ENCODE data around the gene MVB12B. TPM values are rescaled to one million over a fixed set of nuclear protein-coding genes. Genes with fewer than 3 reads are reported as not detected.
"Not testable (repeated sequence)": the region's sequence is repeated elsewhere in the genome, so short reads cannot be mapped to it uniquely, and the experiment has no call there.

MVB12B gene
- total RNA-seq, 1 donor, result 5.4 TPM

- Histone ChIP-seq H3K4me1 (ENCODE audit: insufficient read depth, low read length) (no peaks in the 10 kb centered on the region), H3K36me3 (ENCODE audit: insufficient read depth, low read length) (no peaks in the 10 kb centered on the region), H4K20me1 (ENCODE audit: insufficient read depth, low read length) (no peaks in the 10 kb centered on the region), H2AFZ (ENCODE audit: low read length) (no peak overlapping the region), H3K4me2 (ENCODE audit: insufficient read depth, low read length) (no peak overlapping the region), H3K27me3 (ENCODE audit: insufficient read depth, low read length) (peaks cover 4% of the 10 kb centered on the region), H3K9me3 (ENCODE audit: low read depth, low read length) (no peaks in the 10 kb centered on the region), H3K4me3 (ENCODE audit: insufficient read depth, low read length) (no peak overlapping the region), H3K79me2 (ENCODE audit: insufficient read depth, low read length) (no peaks in the 10 kb centered on the region), H3K27ac (ENCODE audit: low read depth, low read length) (no peak overlapping the region)
- no peak for TF ChIP-seq CTCF (IDR thresholded peaks at IDR 0.05; ENCODE audit: extremely low read depth, low read depth, low read length)
- peak; percentile 52 for DNase-seq (ENCODE audit: insufficient read length, low spot score, missing footprints)
These were observed 222.8 kb downstream of the MVB12B start for GRCh38 chr9:126549246-126550006.

- TF ChIP-seq CTCF (IDR thresholded peaks at IDR 0.05; ENCODE audit: extremely low read depth, low read depth, low read length), result no peak
- Histone ChIP-seq H3K4me1 (ENCODE audit: insufficient read depth, low read length) (no peaks in the 10 kb centered on the region), H3K36me3 (ENCODE audit: insufficient read depth, low read length) (no peaks in the 10 kb centered on the region), H3K27ac (ENCODE audit: low read depth, low read length) (no peak overlapping the region), H2AFZ (ENCODE audit: low read length) (no peak overlapping the region), H4K20me1 (ENCODE audit: insufficient read depth, low read length) (no peaks in the 10 kb centered on the region), H3K9me3 (ENCODE audit: low read depth, low read length) (no peaks in the 10 kb centered on the region), H3K27me3 (ENCODE audit: insufficient read depth, low read length) (peaks cover 4% of the 10 kb centered on the region), H3K79me2 (ENCODE audit: insufficient read depth, low read length) (no peaks in the 10 kb centered on the region), H3K4me3 (ENCODE audit: insufficient read depth, low read length) (no peak overlapping the region), H3K4me2 (ENCODE audit: insufficient read depth, low read length) (no peak overlapping the region)
- peak; percentile 68 for DNase-seq (ENCODE audit: insufficient read length, low spot score, missing footprints)
These were observed 224.3 kb downstream of the MVB12B start for GRCh38 chr9:126550891-126551351.

- H4K20me1 ChIP-seq (ENCODE audit: insufficient read depth, low read length), result no peaks in the 10 kb centered on the region
- no peaks in the 10 kb centered on the region for H3K4me1 ChIP-seq (ENCODE audit: insufficient read depth, low read length)
- H3K79me2 ChIP-seq (ENCODE audit: insufficient read depth, low read length), result no peaks in the 10 kb centered on the region
- H3K27me3 ChIP-seq (ENCODE audit: insufficient read depth, low read length), result peaks cover 4% of the 10 kb centered on the region
- no peaks in the 10 kb centered on the region for H3K36me3 ChIP-seq (ENCODE audit: insufficient read depth, low read length)
- H3K4me3 ChIP-seq (ENCODE audit: insufficient read depth, low read length), result no peak overlapping the region
- no peak overlapping the region for H3K4me2 ChIP-seq (ENCODE audit: insufficient read depth, low read length)
- no peak for TF ChIP-seq CTCF (IDR thresholded peaks at IDR 0.05; ENCODE audit: extremely low read depth, low read depth, low read length)
- no peaks in the 10 kb centered on the region for H3K9me3 ChIP-seq (ENCODE audit: low read depth, low read length)
- no peak overlapping the region for H3K27ac ChIP-seq (ENCODE audit: low read depth, low read length)
- H2AFZ ChIP-seq (ENCODE audit: low read length), result no peak overlapping the region
- DNase-seq (ENCODE audit: insufficient read length, low spot score, missing footprints), result peak; percentile 51
These were observed 225.2 kb downstream of the MVB12B start for GRCh38 chr9:126551812-126552211.

GRCh38 chr9:126554292-126554691 lies 227.7 kb downstream of the MVB12B start:
- Histone ChIP-seq H3K4me1 (ENCODE audit: insufficient read depth, low read length) (no peaks in the 10 kb centered on the region), H3K79me2 (ENCODE audit: insufficient read depth, low read length) (no peaks in the 10 kb centered on the region), H3K4me2 (ENCODE audit: insufficient read depth, low read length) (no peak overlapping the region), H3K27me3 (ENCODE audit: insufficient read depth, low read length) (peaks cover 10% of the 10 kb centered on the region), H3K9me3 (ENCODE audit: low read depth, low read length) (no peaks in the 10 kb centered on the region), H3K27ac (ENCODE audit: low read depth, low read length) (no peak overlapping the region), H4K20me1 (ENCODE audit: insufficient read depth, low read length) (peaks cover 2% of the 10 kb centered on the region), H3K4me3 (ENCODE audit: insufficient read depth, low read length) (no peak overlapping the region), H3K36me3 (ENCODE audit: insufficient read depth, low read length) (no peaks in the 10 kb centered on the region), H2AFZ (ENCODE audit: low read length) (no peak overlapping the region)
- no peak for DNase-seq (ENCODE audit: insufficient read length, low spot score, missing footprints)
- no peak for TF ChIP-seq CTCF (IDR thresholded peaks at IDR 0.05; ENCODE audit: extremely low read depth, low read depth, low read length)

- not testable (repeated sequence) for H3K4me3 ChIP-seq (ENCODE audit: insufficient read depth, low read length); H4K20me1 ChIP-seq (ENCODE audit: insufficient read depth, low read length); H3K27ac ChIP-seq (ENCODE audit: low read depth, low read length); H3K36me3 ChIP-seq (ENCODE audit: insufficient read depth, low read length); H3K79me2 ChIP-seq (ENCODE audit: insufficient read depth, low read length); H3K4me2 ChIP-seq (ENCODE audit: insufficient read depth, low read length); DNase-seq (ENCODE audit: insufficient read length, low spot score, missing footprints); H3K4me1 ChIP-seq (ENCODE audit: insufficient read depth, low read length); H3K9me3 ChIP-seq (ENCODE audit: low read depth, low read length); H2AFZ ChIP-seq (ENCODE audit: low read length)
- H3K27me3 ChIP-seq (ENCODE audit: insufficient read depth, low read length), result peaks cover 19% of the 10 kb centered on the region
These were observed 228.8 kb downstream of the MVB12B start for GRCh38 chr9:126555421-126555820.
